Activated naive CD8-positive, alpha-beta T cell treated with anti-CD3 and anti-CD28 coated beads, Interleukin-2, amount 10 ng/mL, durations not matched to agents 7 days and 5 days (primary cell): ENCODE data around the gene MAPKAPK2. TPM values are rescaled to one million over a fixed set of nuclear protein-coding genes. Genes with fewer than 3 reads are reported as not detected.

Source experiments
- ATAC-seq: fragments of 150-1000 bp; cut with Tn5 transposase; one replicate; pipeline ENCODE4 v1.10.0; 2021; ENCODE audit warnings: low read depth, moderate library complexity
- POLR2A ChIA-PET: fragments of 350-600 bp; sonication (Branson Sonifier 250); formaldehyde crosslinking; loops from one replicate; lab custom pipeline; 2021; ENCODE audit warnings: antibody characterized with exemption; lab: Charles Lee
- DNase-seq: peaks from one replicate; pipeline ENCODE4 v3.0.0; 2021
- H3K27ac Mint-ChIP-seq: one replicate; pipeline ENCODE4 v1.8.0; 2022; ENCODE audit warnings: mild to moderate bottlenecking, mixed read lengths
- H3K27me3 Mint-ChIP-seq: one replicate; pipeline ENCODE4 v1.8.0; 2022; ENCODE audit warnings: mild to moderate bottlenecking, moderate library complexity, mixed read lengths
- H3K36me3 Mint-ChIP-seq: one replicate; pipeline ENCODE4 v1.8.0; 2021; ENCODE audit warnings: mild to moderate bottlenecking, mixed read lengths
- H3K4me1 Mint-ChIP-seq: one replicate; pipeline ENCODE4 v1.8.0; 2021; ENCODE audit warnings: mixed read lengths
- H3K4me3 Mint-ChIP-seq: one replicate; pipeline ENCODE4 v1.8.0; 2022; ENCODE audit warnings: mild to moderate bottlenecking, moderate library complexity, mixed read lengths
- H3K9me3 Mint-ChIP-seq: one replicate; pipeline ENCODE4 v1.8.0; 2021; ENCODE audit warnings: mixed read lengths
- total RNA-seq, 2 experiments: library from RNA; stranded (reverse); gene quantifications; one replicate each; pipeline ENCODE4 v1.2.3, GENCODE V29; 2021

Gene MAPKAPK2
- total RNA-seq, 2 experiments from 2014 or later = 72.6 to 74.9 TPM

DNA sequence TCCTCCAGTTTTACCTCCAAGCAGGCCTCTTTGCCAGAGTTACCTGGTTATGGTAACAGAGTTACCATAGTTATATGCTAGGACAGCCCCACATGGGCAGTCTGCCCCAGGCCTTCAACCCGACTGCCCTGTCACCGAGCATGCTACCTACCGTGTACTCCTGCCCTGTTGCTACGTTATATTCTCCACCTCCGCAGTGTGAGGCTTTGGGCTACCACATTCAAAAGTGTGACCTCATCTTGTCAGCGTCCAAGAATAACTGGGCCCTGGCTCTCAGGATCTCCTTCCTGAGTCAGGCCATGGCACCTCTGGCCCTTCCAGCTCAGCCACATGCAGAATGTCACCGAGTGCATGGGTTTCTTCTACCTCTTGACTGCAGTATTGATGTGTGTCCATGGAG, 8.9 kb downstream of the MAPKAPK2 start:
- ATAC-seq = no peak
- Mint-ChIP-seq H3K36me3 (peaks cover 14% of the 10 kb centered on the region), H3K4me3 (no peak overlapping the region), H3K27ac (no peak overlapping the region), H3K27me3 (no peaks in the 10 kb centered on the region), H3K9me3 (no peaks in the 10 kb centered on the region), H3K4me1 (peaks cover 25% of the 10 kb centered on the region)
- DNase-seq = no peak
- POLR2A ChIA-PET = no interaction called here

DNA sequence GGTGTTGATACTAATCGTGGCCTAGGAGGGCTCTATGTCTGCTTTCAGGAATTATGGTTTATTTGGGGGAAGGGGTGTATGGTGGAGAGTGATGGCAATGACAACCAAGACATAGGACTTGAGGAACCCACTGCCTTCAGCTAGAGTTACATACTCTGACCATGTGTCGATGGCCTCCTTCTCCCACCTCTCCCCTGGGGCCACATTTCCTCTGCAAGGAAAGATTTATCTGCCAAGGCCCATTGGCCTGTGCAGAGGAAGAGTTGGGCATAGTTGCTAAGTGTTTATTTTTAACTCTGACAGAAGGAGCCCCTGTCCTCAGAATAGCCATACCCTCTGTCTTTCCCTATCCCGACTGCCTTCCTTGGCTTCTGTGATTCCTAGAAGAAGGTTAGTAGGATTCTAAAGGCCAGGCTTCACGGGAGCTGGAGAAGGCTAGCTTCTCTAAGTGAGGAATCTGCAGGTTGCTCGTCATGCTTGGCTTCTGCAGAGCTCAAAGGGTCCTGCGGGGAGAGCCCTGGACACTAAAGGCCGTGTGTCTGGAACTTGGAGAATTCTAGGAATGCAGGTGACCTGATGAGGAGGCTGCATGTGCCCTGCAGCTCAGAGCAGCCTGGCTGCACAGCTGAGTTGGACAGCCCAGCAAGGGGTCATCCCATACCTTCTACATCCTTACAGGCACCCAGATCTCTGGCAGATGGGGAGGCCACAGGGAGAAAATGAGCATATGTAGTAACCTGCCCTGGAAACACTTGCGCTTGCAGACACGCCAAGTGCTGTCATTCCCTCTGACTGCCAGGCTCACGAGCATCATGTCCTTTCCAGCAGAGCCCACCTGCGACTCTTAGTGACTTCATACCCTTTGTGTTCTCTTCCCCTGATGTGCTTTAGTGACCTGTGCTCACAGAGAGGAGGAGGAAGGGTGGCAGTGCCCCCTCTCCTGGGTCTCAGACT, 9.7 kb downstream of the MAPKAPK2 start:
- Mint-ChIP-seq H3K36me3 (peaks cover 15% of the 10 kb centered on the region), H3K9me3 (no peaks in the 10 kb centered on the region), H3K27ac (no peak overlapping the region), H3K4me3 (no peak overlapping the region), H3K27me3 (no peaks in the 10 kb centered on the region), H3K4me1 (peaks cover 31% of the 10 kb centered on the region)
- ATAC-seq (no peak), DNase-seq (no peak)
- POLR2A ChIA-PET = interaction anchor here (0.5 to 1.4 kb wide), 2 partner anchors 8 to 348 kb away, joined by 4 read pairs; no protein-coding TSS in a partner anchor

DNA sequence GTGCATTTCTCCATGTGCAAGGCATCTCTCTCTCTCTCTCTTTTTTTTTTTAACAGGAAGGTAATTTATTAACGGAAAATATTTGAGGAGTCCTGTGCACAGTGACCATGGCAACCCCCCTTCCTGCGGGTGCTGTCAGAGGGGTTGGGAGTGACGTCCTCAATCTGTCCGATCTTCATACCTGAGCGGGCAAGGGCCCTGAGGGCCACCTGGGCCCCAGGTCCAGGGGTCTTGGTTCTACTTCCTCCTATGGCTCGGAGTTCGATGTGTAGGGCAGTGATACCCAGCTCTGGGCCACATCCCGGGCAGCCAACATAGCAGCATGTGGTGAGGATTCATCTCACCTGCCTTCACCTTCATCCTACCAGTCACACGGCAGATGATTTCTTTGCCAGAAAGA, 11.0 kb downstream of the MAPKAPK2 start:
- POLR2A ChIA-PET = no interaction called here
- DNase-seq (no peak), ATAC-seq (no peak)
- H3K4me3 Mint-ChIP-seq = no peak overlapping the region
- peaks cover 35% of the 10 kb centered on the region for H3K4me1 Mint-ChIP-seq
- H3K27me3 Mint-ChIP-seq = no peaks in the 10 kb centered on the region
- H3K27ac Mint-ChIP-seq = no peak overlapping the region
- H3K36me3 Mint-ChIP-seq = peaks cover 15% of the 10 kb centered on the region
- no peaks in the 10 kb centered on the region for H3K9me3 Mint-ChIP-seq

DNA sequence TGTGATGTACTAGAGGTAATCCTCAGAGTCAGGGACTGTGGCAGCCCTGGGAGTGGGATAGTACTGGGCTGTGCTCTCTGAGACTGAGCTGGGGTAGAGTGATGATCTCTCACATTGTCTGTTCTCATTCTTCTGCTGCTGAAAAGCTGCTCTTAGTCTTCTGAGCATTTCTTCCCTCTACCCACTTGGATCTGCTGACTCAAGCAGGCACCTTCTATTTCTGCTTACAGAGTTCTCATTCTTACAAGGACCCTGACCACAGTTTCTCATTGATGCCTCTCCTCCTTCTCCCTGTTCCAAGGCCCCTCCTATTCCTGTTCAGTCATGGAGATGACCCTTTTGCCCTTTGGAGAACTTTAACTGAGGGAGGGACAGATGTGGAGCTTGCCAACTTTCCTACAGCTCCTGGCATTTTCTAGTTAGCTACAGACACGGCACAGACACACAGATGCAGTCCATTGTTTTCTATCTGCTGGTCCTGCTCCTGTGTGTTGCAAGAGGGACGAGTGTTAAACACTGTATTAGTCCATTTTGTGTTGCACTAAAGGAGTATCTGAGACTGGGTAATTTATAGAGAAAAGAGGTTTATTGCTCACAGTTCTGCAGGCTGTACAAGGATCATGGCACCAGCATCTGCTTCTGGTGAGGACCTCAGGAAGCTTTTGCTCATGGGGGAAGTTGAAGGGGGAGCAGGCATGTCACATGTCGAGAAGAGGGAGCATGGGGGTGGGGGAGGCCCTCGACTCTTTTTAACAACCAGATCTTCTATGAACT, 12.3 kb downstream of the MAPKAPK2 start:
- no peak for ATAC-seq
- Mint-ChIP-seq H3K4me3 (no peak overlapping the region), H3K27me3 (no peaks in the 10 kb centered on the region), H3K4me1 (peaks cover 33% of the 10 kb centered on the region), H3K9me3 (no peaks in the 10 kb centered on the region), H3K27ac (no peak overlapping the region), H3K36me3 (peaks cover 16% of the 10 kb centered on the region)
- POLR2A ChIA-PET = no interaction called here
- DNase-seq = no peak

DNA sequence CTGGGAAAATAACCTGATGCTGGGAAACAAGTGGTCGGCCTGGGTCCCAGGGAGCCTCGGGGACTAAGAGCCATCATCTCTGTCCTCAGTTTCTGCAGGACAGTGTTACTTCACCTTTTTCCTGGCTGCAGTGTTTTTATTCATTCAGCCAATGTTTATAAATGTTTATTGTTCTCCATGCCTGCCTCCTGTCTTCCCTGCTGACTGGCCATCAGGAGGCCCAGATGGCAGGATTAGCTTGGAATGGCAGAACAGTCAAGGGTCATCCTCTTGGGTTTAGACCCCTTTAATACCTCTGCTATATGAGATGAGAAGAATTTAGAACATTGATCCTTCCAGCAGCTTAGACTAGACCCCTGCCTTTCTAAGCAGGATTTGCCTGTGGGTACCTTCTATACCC, 13.3 kb downstream of the MAPKAPK2 start:
- peaks cover 34% of the 10 kb centered on the region for H3K4me1 Mint-ChIP-seq
- ATAC-seq = no peak
- no peaks in the 10 kb centered on the region for H3K9me3 Mint-ChIP-seq
- peaks cover 16% of the 10 kb centered on the region for H3K36me3 Mint-ChIP-seq
- H3K4me3 Mint-ChIP-seq = no peak overlapping the region
- no peak for DNase-seq
- no peaks in the 10 kb centered on the region for H3K27me3 Mint-ChIP-seq
- H3K27ac Mint-ChIP-seq = no peak overlapping the region
- POLR2A ChIA-PET = no interaction called here

DNA sequence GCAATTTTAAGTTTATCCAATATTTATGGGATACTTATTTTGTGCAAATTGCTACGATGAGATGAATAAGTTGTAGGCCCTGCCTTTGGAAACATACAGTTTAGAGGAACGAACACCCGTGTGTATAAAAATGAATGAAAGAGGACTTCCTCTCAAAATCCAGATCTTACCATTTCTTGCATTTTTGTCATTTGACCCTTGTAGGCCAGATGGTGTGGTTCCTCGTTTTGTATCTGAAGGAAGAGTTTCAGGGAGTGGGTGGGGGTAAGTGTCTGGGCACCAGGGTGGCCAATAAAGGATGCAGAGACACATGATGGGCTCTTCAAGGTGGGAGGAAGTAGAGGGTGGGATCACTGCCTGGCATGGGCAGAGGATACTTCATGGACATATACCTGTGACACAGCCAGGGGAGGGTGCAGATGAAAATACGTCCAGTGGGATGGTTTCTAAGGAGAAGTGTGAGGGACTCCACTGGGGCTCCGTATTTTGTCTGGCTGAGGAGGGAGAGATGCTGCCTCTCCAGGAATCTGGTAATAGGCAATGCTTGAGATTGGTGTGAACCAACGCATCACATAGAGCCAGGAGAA, 14.4 kb downstream of the MAPKAPK2 start:
- no peak for ATAC-seq
- Mint-ChIP-seq H3K4me3 (no peak overlapping the region), H3K27me3 (no peaks in the 10 kb centered on the region), H3K36me3 (peaks cover 15% of the 10 kb centered on the region), H3K4me1 (peaks cover 42% of the 10 kb centered on the region), H3K9me3 (no peaks in the 10 kb centered on the region), H3K27ac (no peak overlapping the region)
- POLR2A ChIA-PET = no interaction called here
- DNase-seq = no peak

DNA sequence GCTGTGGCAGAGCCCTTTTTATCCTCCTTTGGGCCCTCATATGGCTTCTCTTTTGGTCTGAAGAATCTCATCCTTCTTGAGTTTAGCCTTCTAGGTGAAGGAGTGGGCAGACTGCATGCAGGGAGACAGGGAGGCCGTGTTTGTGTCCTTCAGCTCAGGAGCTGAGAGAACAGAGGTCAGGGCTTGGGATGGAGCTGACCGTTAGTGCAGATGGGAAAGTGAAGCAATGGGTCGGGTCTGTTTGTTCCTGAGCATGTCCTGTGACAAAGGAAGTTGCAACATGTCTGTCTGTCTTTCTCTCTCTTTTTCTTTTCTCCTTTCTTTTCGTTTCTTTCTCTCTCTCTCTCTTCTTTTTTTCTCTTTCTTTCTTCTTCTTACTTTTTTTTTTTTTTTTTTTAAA, 14.9 kb downstream of the MAPKAPK2 start:
- ATAC-seq = no peak
- Mint-ChIP-seq H3K9me3 (no peaks in the 10 kb centered on the region), H3K36me3 (peaks cover 15% of the 10 kb centered on the region), H3K4me1 (peaks cover 47% of the 10 kb centered on the region), H3K27ac (no peak overlapping the region), H3K27me3 (no peaks in the 10 kb centered on the region), H3K4me3 (peak overlapping the region; percentile 23)
- POLR2A ChIA-PET = no interaction called here
- DNase-seq = no peak

DNA sequence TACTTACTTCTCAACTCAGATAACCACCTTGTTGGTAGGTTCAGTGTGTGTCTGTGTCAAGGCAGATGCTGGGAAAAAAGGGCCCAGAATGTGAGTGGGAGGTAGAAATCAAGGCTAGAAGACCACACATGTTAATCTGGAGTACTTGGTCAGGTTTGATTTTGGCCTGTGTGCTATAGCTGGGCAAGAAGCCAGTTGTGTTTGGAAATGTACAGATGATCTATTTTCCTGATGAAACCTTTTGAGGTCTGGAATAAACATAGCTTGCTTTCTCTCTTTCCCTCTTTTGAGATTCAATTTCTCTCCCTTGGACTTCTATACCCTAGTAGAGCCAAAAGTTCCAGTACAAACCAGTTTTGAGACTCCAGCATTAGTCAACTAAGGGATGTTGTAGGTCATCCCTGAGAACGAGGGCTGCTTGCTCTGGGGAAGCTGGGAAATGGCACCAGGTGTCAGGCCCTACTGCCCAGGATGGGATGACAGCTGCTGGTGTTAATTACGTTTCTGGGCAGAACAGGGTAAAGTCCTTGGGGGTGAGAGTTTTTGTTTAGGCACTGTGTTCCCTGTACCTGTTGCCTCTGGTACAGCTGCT, 15.8 kb downstream of the MAPKAPK2 start:
- ATAC-seq = no peak
- no peak overlapping the region for H3K4me3 Mint-ChIP-seq
- POLR2A ChIA-PET = no interaction called here
- no peak for DNase-seq
- no peaks in the 10 kb centered on the region for H3K27me3 Mint-ChIP-seq
- peaks cover 14% of the 10 kb centered on the region for H3K36me3 Mint-ChIP-seq
- peaks cover 51% of the 10 kb centered on the region for H3K4me1 Mint-ChIP-seq
- H3K9me3 Mint-ChIP-seq = no peaks in the 10 kb centered on the region
- no peak overlapping the region for H3K27ac Mint-ChIP-seq

DNA sequence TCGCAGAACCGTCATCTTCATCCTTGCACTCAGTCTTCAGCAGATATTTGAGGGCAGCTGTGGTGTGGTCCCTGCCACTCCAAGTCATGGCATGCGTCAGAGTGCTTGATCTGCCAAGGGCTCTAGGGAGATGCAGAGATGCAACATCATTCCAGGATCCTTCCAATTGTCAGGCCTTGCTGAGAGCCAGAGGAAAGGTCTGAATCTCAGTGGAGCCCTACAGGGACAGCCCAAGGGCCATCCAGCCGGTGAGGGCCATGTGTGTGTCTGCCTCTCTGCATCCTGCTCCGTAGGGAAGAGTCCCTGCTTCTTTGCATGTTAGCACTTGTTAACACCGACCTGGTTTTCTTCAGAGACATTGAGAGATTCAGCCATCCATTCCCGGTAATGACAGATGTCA, 17.6 kb downstream of the MAPKAPK2 start:
- peaks cover 9% of the 10 kb centered on the region for H3K36me3 Mint-ChIP-seq
- H3K4me3 Mint-ChIP-seq = no peak overlapping the region
- H3K9me3 Mint-ChIP-seq = no peaks in the 10 kb centered on the region
- H3K27me3 Mint-ChIP-seq = no peaks in the 10 kb centered on the region
- ATAC-seq = no peak
- H3K4me1 Mint-ChIP-seq = peaks cover 50% of the 10 kb centered on the region
- H3K27ac Mint-ChIP-seq = no peak overlapping the region
- POLR2A ChIA-PET = no interaction called here
- DNase-seq = no peak

DNA sequence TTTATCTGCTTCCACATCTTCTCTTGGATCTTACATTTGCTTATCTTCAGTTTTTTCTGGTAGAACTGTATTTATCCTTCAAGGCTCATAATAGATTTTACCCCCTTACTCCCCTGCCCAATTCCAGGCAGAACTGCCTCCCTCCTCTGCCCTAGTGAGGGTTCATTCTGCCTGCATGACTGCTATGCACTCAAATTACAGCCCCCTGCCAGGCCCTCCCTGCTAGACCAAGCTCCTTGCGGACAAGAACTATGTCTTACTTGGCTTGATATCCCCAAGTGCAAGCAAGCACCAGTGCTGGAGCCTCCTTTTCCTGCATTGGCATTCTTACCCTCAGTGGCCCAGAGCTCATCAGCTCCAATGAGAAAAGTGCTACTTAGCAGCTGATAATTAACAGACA, 18.1 kb downstream of the MAPKAPK2 start:
- peaks cover 6% of the 10 kb centered on the region for H3K36me3 Mint-ChIP-seq

DNA sequence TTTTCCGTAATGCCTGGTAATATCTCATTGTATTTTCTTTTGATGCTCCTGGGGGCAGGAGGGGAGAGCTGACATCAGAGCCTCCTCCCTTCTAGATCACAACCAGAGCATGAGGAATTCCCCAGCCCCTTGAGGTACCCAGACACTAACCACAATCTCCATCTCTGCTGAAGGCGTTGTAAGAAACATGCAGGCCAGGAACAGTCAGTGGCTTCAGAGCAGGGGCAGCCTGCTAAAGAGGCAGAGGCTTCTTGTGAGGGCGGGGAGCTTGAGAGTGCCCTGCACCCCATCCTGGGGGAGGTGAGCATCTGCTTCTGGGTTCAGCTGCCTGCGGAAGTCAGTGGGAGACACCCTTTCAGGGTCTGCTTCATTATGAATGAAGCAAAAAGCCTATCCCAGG, 19.0 kb downstream of the MAPKAPK2 start:
- Mint-ChIP-seq H3K4me3 (peak overlapping the region; percentile 55), H3K4me1 (peaks cover 62% of the 10 kb centered on the region), H3K36me3 (peaks cover 6% of the 10 kb centered on the region), H3K27me3 (no peaks in the 10 kb centered on the region), H3K27ac (peak overlapping the region; percentile 57), H3K9me3 (no peaks in the 10 kb centered on the region)
- POLR2A ChIA-PET = interaction anchor here (1.8 kb wide), 1 partner anchor 9 kb away, joined by 7 read pairs; no protein-coding TSS in a partner anchor
- peak; percentile 59 for ATAC-seq
- no peak for DNase-seq

More for the DNA sequence above, 18.1 kb downstream of the MAPKAPK2 start:
- Mint-ChIP-seq H3K27ac (no peak overlapping the region), H3K9me3 (no peaks in the 10 kb centered on the region), H3K27me3 (no peaks in the 10 kb centered on the region), H3K4me3 (no peak overlapping the region), H3K4me1 (peaks cover 55% of the 10 kb centered on the region)
- no peak for DNase-seq
- ATAC-seq = no peak
- POLR2A ChIA-PET = interaction anchor here (1.8 kb wide), 1 partner anchor 10 kb away, joined by 7 read pairs; no protein-coding TSS in a partner anchor

DNA sequence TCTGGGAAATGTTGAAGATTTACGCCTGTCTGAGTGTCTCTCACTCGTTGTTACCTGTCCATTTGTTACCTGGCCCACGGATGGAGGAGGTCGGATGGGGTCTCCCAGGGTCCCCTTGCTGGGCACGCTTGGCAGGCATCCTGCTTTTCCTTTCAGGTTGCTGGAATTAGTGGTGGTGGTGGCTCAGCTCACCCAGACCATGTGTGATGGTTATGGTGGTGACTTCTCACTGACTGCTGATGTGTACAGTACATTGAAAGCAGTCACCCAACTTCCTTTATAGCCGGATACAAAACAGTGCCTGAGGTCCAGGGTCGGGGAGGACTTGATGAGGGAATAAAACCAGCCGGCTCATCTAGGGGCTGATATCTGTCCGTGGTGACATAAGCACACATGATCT, 19.5 kb downstream of the MAPKAPK2 start:
- Mint-ChIP-seq H3K4me1 (peaks cover 63% of the 10 kb centered on the region), H3K27ac (peak overlapping the region; percentile 8), H3K4me3 (peak overlapping the region; percentile 55), H3K36me3 (peaks cover 5% of the 10 kb centered on the region), H3K9me3 (no peaks in the 10 kb centered on the region), H3K27me3 (no peaks in the 10 kb centered on the region)
- POLR2A ChIA-PET = interaction anchor here (1.8 kb wide), 1 partner anchor 9 kb away, joined by 7 read pairs; no protein-coding TSS in a partner anchor
- DNase-seq = no peak
- peak; percentile 65 for ATAC-seq

DNA sequence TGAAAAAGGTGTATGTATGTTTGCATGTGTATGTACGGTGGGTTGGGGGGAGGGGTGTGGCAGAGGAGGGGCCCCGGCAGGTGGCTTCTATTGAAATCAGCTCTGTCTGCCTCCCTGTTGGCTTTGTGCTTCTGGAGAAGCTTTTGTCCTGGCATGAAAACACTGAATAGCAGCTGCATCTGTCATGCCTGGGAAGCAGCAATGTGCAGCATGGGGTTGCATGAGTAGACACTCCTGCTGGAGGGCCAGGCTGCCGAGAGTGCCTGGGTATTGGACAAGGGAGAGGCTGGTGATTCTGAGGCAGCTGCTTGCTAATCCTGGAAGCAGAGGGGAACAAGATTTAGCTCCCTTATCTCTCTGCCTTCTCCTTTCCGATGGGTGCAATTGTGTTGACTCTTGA, 20.5 kb downstream of the MAPKAPK2 start:
- Mint-ChIP-seq H3K27ac (no peak overlapping the region), H3K27me3 (no peaks in the 10 kb centered on the region), H3K9me3 (no peaks in the 10 kb centered on the region), H3K4me1 (peaks cover 62% of the 10 kb centered on the region), H3K36me3 (peaks cover 7% of the 10 kb centered on the region), H3K4me3 (no peak overlapping the region)
- POLR2A ChIA-PET = no interaction called here
- ATAC-seq (no peak), DNase-seq (no peak)
